ENCODE measurements around the gene MVK. TPM values are rescaled to one million over a fixed set of nuclear protein-coding genes. Genes with fewer than 3 reads are reported as not detected.

The MVK gene
- polyA plus RNA-seq, 1 donor (not counting 4 experiments of a cell fraction or from before 2014, with no cell fraction given), result 26.7 TPM

GRCh38 chr12:109592195-109592904 lies 18.8 kb downstream of the MVK start:
- Histone ChIP-seq H3K4me2 (ENCODE audit: control insufficient read depth, extremely low read depth, insufficient read depth, low read depth, low read length) (no peak overlapping the region), H3K79me2 (ENCODE audit: control insufficient read depth, insufficient read depth, low read length) (no peaks in the 10 kb centered on the region), H4K20me1 (ENCODE audit: control insufficient read depth, extremely low read depth, insufficient read depth, low read length) (no peaks in the 10 kb centered on the region), H3K9me1 (ENCODE audit: control insufficient read depth, extremely low read depth, insufficient read depth, low read length) (no peaks in the 10 kb centered on the region), H3K27me3 (ENCODE audit: control insufficient read depth, extremely low read depth, insufficient read depth, low read length) (no peaks in the 10 kb centered on the region), H3K9ac (ENCODE audit: control insufficient read depth, extremely low read depth, insufficient read depth, low read length) (no peak overlapping the region), H2AFZ (ENCODE audit: control insufficient read depth, low read length) (no peak overlapping the region), H3K36me3 (ENCODE audit: control insufficient read depth in 2 of 2, extremely low read depth in 1 of 2, insufficient read depth in 2 of 2, low read length in 2 of 2) (peaks cover 14 to 36% of the 10 kb centered on the region in 2 experiments), H3K4me1 (ENCODE audit: control insufficient read depth, extremely low read depth, insufficient read depth, low read length) (no peaks in the 10 kb centered on the region), H3K27ac (ENCODE audit: control insufficient read depth, insufficient read depth, low read length) (no peak overlapping the region), H3K4me3 (ENCODE audit: control insufficient read depth in 2 of 3, extremely low read depth in 1 of 3, insufficient read depth in 2 of 3, low read depth in 1 of 3, low read length in 3 of 3) (no peak overlapping the region), H3K9me3 (ENCODE audit: control insufficient read depth, low read depth, low read length) (no peaks in the 10 kb centered on the region)
- DNase-seq (ENCODE audit: low read depth, low spot score) (no peak), FAIRE-seq (no peak)
- dilution Hi-C loops (cut with MboI; ENCODE audit: extremely low pct_ligation_motif_present, low sequenced_read_pairs), result no loop called here
- TF ChIP-seq CTCF (optimal IDR thresholded peaks at IDR 0.05 in 1 of 3, IDR thresholded peaks at IDR 0.05 in 1 of 3, conservative IDR thresholded peaks at IDR 0.05 in 1 of 3; ENCODE audit: extremely low read depth in 1 of 3, insufficient read depth in 2 of 3, low read length in 3 of 3) (no peak), EZH2 (IDR thresholded peaks at IDR 0.05; ENCODE audit: low read length) (no peak)

GRCh38 chr12:109592905-109593272 lies 19.3 kb downstream of the MVK start:
- Histone ChIP-seq H3K4me1 (ENCODE audit: control insufficient read depth, extremely low read depth, insufficient read depth, low read length) (no peaks in the 10 kb centered on the region), H2AFZ (ENCODE audit: control insufficient read depth, low read length) (no peak overlapping the region), H3K4me2 (ENCODE audit: control insufficient read depth, extremely low read depth, insufficient read depth, low read depth, low read length) (no peak overlapping the region), H3K4me3 (ENCODE audit: control insufficient read depth in 2 of 3, extremely low read depth in 1 of 3, insufficient read depth in 2 of 3, low read depth in 1 of 3, low read length in 3 of 3) (no peak overlapping the region), H3K27me3 (ENCODE audit: control insufficient read depth, extremely low read depth, insufficient read depth, low read length) (no peaks in the 10 kb centered on the region), H3K79me2 (ENCODE audit: control insufficient read depth, insufficient read depth, low read length) (no peaks in the 10 kb centered on the region), H3K9me1 (ENCODE audit: control insufficient read depth, extremely low read depth, insufficient read depth, low read length) (no peaks in the 10 kb centered on the region), H4K20me1 (ENCODE audit: control insufficient read depth, extremely low read depth, insufficient read depth, low read length) (no peaks in the 10 kb centered on the region), H3K36me3 (ENCODE audit: control insufficient read depth in 2 of 2, extremely low read depth in 1 of 2, insufficient read depth in 2 of 2, low read length in 2 of 2) (peaks cover 13 to 33% of the 10 kb centered on the region in 2 experiments), H3K27ac (ENCODE audit: control insufficient read depth, insufficient read depth, low read length) (no peak overlapping the region), H3K9me3 (ENCODE audit: control insufficient read depth, low read depth, low read length) (no peaks in the 10 kb centered on the region), H3K9ac (ENCODE audit: control insufficient read depth, extremely low read depth, insufficient read depth, low read length) (no peak overlapping the region)
- dilution Hi-C loops (cut with MboI; ENCODE audit: extremely low pct_ligation_motif_present, low sequenced_read_pairs), result no loop called here
- DNase-seq (ENCODE audit: low read depth, low spot score), result no peak
- FAIRE-seq, result no peak
- TF ChIP-seq EZH2 (IDR thresholded peaks at IDR 0.05; ENCODE audit: low read length) (no peak), CTCF (optimal IDR thresholded peaks at IDR 0.05 in 1 of 3, IDR thresholded peaks at IDR 0.05 in 1 of 3, conservative IDR thresholded peaks at IDR 0.05 in 1 of 3; ENCODE audit: extremely low read depth in 1 of 3, insufficient read depth in 2 of 3, low read length in 3 of 3) (no peak)
